Measurements from ENCODE around the gene EMD. TPM values are rescaled to one million over a fixed set of nuclear protein-coding genes. Genes with fewer than 3 reads are reported as not detected.
"Not testable (repeated sequence)": the region's sequence is repeated elsewhere in the genome, so short reads cannot be mapped to it uniquely, and the experiment has no call there.

The EMD gene
- total and polyA plus RNA-seq, 2 of the 13 experiments (the other 11 are each of a cell fraction or from before 2014, with no cell fraction given) = 14.5 to 14.9 TPM

GRCh38 chrX:154334496-154334895 is 44.6 kb upstream of the EMD start (continued):
- TF ChIP-seq ZNF432 (CRISPR knock-in tag; IDR thresholded peaks at IDR 0.05; ENCODE audit: borderline replicate concordance) (no peak), SMC3 (IDR thresholded peaks at IDR 0.05; ENCODE audit: low read length) (no peak), SRY (CRISPR knock-in tag; IDR thresholded peaks at IDR 0.05) (no peak), NFYC (CRISPR knock-in tag; IDR thresholded peaks at IDR 0.05) (no peak), ZNF460 (CRISPR knock-in tag; IDR thresholded peaks at IDR 0.05; ENCODE audit: borderline replicate concordance) (no peak), E2F2 (CRISPR knock-in tag; IDR thresholded peaks at IDR 0.05; ENCODE audit: borderline replicate concordance) (no peak)

- not testable (repeated sequence) for H3K4me3 ChIP-seq (replicated peaks in 1 of 3; ENCODE audit: insufficient read depth in 1 of 3, low read depth in 2 of 3, low read length in 3 of 3)
- FAIRE-seq = peak; percentile 99
- WGBS (ENCODE audit: low lambda C conversion rate) = no CpG with 5 or more reads among the region's 115 CpGs
Measured at GRCh38 chrX:154341399-154342298, 37.4 kb upstream of the EMD start.

GRCh38 chrX:154343063-154343462 is 36.0 kb upstream of the EMD start:
- BruUV-seq (replicated peaks); FAIRE-seq; POLR2A ChIA-PET; H3K27me3 ChIP-seq (ENCODE audit: control insufficient read depth in 1 of 2, insufficient read depth in 2 of 2, low read length in 2 of 2); H3K36me3 ChIP-seq (replicated peaks in 1 of 2; ENCODE audit: control insufficient read depth in 1 of 2, insufficient read depth in 2 of 2, low read length in 2 of 2); H3K9me3 ChIP-seq (ENCODE audit: low read length); H3K27ac ChIP-seq (ENCODE audit: extremely low read length, insufficient read depth, low read length); H3K4me1 ChIP-seq (ENCODE audit: insufficient read depth, low read length); H3K4me3 ChIP-seq (replicated peaks in 1 of 3; ENCODE audit: insufficient read depth in 1 of 3, low read depth in 2 of 3, low read length in 3 of 3); H3K79me2 ChIP-seq (ENCODE audit: insufficient read depth, low read length); CTCF ChIA-PET (ENCODE audit: low intra/inter-chr PET ratio, low total read pairs); ATAC-seq; H3K4me2 ChIP-seq (ENCODE audit: low read depth, low read length); H4K20me1 ChIP-seq (ENCODE audit: insufficient read depth, low read length); DNase-seq (ENCODE audit: low spot score); intact Hi-C loops (cut with micrococcal nuclease; ENCODE audit: unreplicated experiment); H2AFZ ChIP-seq (ENCODE audit: low read length); H3K9ac ChIP-seq (ENCODE audit: insufficient read depth, low read depth, low read length); in situ Hi-C loops (cut with HindIII; ENCODE audit: extremely low pct_ligation_motif_present, low pct_unique_long_range_greater_than_20kb): not testable (repeated sequence)
- no CpG with 5 or more reads among the region's 16 CpGs for WGBS (ENCODE audit: low lambda C conversion rate)

More at GRCh38 chrX:154341399-154342298, 37.4 kb upstream of the EMD start:
- H3K27ac ChIP-seq (ENCODE audit: extremely low read length, insufficient read depth, low read length); BruUV-seq (replicated peaks); H3K4me1 ChIP-seq (ENCODE audit: insufficient read depth, low read length); H4K20me1 ChIP-seq (ENCODE audit: insufficient read depth, low read length); H3K9ac ChIP-seq (ENCODE audit: insufficient read depth, low read depth, low read length); H2AFZ ChIP-seq (ENCODE audit: low read length); in situ Hi-C loops (cut with HindIII; ENCODE audit: extremely low pct_ligation_motif_present, low pct_unique_long_range_greater_than_20kb); H3K79me2 ChIP-seq (ENCODE audit: insufficient read depth, low read length); H3K27me3 ChIP-seq (ENCODE audit: control insufficient read depth in 1 of 2, insufficient read depth in 2 of 2, low read length in 2 of 2); intact Hi-C loops (cut with micrococcal nuclease; ENCODE audit: unreplicated experiment); CTCF ChIA-PET (ENCODE audit: low intra/inter-chr PET ratio, low total read pairs); POLR2A ChIA-PET; H3K36me3 ChIP-seq (replicated peaks in 1 of 2; ENCODE audit: control insufficient read depth in 1 of 2, insufficient read depth in 2 of 2, low read length in 2 of 2); H3K9me3 ChIP-seq (ENCODE audit: low read length); DNase-seq (ENCODE audit: low spot score); H3K4me2 ChIP-seq (ENCODE audit: low read depth, low read length): not testable (repeated sequence)
- peak; percentile 68 for ATAC-seq

- H3K9ac ChIP-seq (ENCODE audit: insufficient read depth, low read depth, low read length); intact Hi-C loops (cut with micrococcal nuclease; ENCODE audit: unreplicated experiment); H3K4me2 ChIP-seq (ENCODE audit: low read depth, low read length); H3K9me3 ChIP-seq (ENCODE audit: low read length); BruUV-seq (replicated peaks); H3K27me3 ChIP-seq (ENCODE audit: control insufficient read depth in 1 of 2, insufficient read depth in 2 of 2, low read length in 2 of 2); H3K79me2 ChIP-seq (ENCODE audit: insufficient read depth, low read length); in situ Hi-C loops (cut with HindIII; ENCODE audit: extremely low pct_ligation_motif_present, low pct_unique_long_range_greater_than_20kb); CTCF ChIA-PET (ENCODE audit: low intra/inter-chr PET ratio, low total read pairs); H2AFZ ChIP-seq (ENCODE audit: low read length); DNase-seq (ENCODE audit: low spot score); H3K27ac ChIP-seq (ENCODE audit: extremely low read length, insufficient read depth, low read length); POLR2A ChIA-PET; H4K20me1 ChIP-seq (ENCODE audit: insufficient read depth, low read length); H3K4me1 ChIP-seq (ENCODE audit: insufficient read depth, low read length); H3K4me3 ChIP-seq (replicated peaks in 1 of 3; ENCODE audit: insufficient read depth in 1 of 3, low read depth in 2 of 3, low read length in 3 of 3); H3K36me3 ChIP-seq (replicated peaks in 1 of 2; ENCODE audit: control insufficient read depth in 1 of 2, insufficient read depth in 2 of 2, low read length in 2 of 2): not testable (repeated sequence)
- WGBS (ENCODE audit: low lambda C conversion rate) = no CpG with 5 or more reads among the region's 20 CpGs
- FAIRE-seq = peak; percentile 99
- ATAC-seq = peak; percentile 25
Measured at GRCh38 chrX:154343620-154344019, 35.5 kb upstream of the EMD start.
